Daoy (cell line): ENCODE data around the gene GNA14. TPM values are rescaled to one million over a fixed set of nuclear protein-coding genes. Genes with fewer than 3 reads are reported as not detected.
"Not testable (repeated sequence)": the region's sequence is repeated elsewhere in the genome, so short reads cannot be mapped to it uniquely, and the experiment has no call there.

ENCODE experiments used
- DNase-seq: peaks from one replicate; pipeline ENCODE4 v3.0.0-alpha.2; 2015; ENCODE audit warnings: low read depth
- total RNA-seq: library from RNA; depleted of rRNA; stranded (reverse); fragments of >200 nt; shearing (Covaris generic); gene quantifications from 2 replicates; pipeline ENCODE4 v1.2.3, GENCODE V29; 2014

The GNA14 gene
- total RNA-seq, 1 experiment from 2014 or later = 0.23 TPM

DNA sequence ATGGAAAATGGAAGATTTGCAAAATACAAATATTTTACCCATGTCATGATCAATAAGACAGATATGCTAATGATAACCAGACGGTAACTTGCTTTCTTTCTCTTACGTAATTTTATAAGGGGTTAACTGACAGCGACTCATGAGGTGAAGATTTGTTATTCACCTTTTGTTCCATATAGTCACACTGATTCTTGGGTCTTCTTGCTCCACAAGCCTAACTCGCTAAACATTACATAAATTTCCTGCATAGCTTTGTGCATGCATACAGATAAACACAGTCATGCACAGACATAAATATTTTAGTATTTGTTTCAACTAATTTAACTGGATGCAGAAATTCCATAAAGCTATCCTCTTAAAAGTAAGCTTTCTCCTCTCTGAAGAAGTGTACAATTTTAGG is 244.9 kb downstream of the GNA14 start:
- DNase-seq = no peak

DNA sequence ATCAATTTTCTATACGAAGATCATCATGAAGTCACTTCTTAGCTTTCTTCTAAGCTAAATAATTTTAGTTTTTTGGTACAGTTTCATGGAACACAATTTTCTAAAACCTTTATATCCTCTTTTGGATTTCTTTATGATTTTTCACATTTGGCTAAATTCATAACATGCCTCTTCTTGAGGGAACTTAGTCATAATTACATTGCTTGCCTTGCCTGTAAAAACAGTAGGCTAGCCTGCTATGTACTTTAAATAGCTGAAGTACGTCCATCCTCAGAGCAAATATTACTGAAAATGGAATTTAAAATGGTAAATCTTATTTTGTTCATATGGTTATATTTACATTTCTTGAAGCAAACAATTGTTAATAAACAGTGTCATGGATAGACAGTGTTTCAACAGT is 245.8 kb downstream of the GNA14 start:
- DNase-seq = no peak

GRCh38 chr9:77399964-77400363 is 248.2 kb downstream of the GNA14 start:
- no peak for DNase-seq

DNA sequence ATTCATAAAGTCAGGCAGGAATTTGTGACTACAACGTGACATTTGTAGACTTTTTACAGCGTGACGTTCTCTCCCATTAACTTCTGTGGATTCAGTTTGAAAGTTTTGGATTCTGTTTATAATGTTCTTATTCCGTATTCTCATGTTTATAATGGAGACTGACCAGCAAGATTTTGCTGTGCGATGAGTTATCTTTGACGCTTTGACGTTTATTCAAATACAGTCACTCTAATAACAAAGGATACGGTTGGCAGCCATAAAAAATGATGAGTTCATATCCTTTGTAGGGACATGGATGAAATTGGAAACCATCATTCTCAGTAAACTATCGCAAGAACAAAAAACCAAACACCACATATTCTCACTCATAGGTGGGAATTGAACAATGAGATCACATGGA is 249.5 kb downstream of the GNA14 start:
- DNase-seq = not testable (repeated sequence)

DNA sequence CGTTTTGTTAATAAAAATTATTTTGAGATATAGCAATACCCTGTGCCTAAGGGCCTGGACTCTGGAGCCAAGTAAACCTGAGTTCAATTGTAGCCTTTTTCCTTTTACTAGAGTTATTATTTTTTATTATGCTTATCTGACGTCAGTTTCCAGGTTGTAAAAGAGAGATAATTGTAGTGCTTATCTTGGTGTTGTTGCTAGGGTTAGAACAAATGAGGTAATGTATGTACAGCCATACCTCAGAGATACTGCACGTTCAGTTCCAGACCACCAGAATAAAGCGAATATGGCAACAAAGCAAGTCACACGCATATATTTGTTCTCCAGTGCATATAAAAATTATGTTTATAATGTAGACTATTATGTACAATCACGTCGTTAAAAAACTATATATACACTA is 255.8 kb downstream of the GNA14 start:
- no peak for DNase-seq

DNA sequence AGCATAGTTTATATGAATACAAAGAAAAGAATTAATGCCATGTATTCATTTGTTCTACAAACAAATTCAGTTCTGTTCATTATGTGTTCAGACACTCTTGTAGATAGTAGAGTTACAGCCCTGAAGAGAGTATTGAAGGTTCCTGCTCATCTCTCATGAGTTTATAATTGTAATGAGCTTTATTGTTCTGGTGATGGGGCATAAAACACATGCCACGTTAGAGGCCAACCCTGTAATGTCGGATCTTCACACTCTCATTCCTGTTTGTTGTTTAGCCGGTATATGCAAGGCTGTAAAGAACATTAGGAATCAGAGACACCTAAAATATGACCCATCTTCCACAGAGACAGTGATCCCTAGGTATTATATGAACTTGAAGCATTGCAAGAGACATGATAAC is 256.3 kb downstream of the GNA14 start:
- no peak for DNase-seq

DNA sequence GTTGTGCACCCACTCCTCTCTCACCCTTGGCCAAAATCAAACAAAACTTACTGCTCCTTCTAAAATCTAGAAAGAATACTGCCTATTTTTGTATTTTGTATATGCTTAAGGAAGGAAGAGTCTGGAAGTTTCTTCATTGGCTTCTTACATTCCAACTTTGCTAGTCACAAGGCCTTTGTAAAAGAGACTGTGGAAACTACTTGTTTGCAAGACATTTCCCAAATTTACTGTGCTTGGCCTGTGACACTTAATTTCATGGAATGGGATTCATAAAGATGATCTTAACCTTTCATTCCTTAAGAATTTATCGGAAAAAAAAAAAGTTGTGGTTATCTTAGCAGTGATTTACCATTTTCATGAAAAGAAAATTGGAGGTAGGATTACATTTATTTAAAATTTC is 261.9 kb downstream of the GNA14 start:
- no peak for DNase-seq

DNA sequence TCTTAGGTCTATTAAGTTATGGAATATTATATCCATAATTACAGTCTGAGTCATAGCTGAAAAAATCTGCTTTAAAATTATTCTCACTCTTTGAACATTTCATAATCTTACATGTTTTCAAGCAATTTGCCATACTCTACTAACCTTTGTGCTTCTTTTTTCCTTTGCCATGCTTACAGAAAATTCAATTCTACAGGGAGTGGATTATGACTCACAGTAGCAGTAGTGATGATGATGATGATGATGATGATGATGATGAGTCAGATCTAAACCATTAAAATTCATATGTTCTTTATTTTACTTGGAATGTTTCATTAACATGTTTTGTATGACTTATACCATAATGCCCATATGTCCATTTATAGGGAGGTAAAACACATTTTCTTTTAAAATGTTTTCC is 263.7 kb downstream of the GNA14 start:
- DNase-seq = peak; percentile 6

- no peak for DNase-seq
These were observed 272.1 kb downstream of the GNA14 start for GRCh38 chr9:77375956-77376532.

- no peak for DNase-seq
These were observed 273.9 kb downstream of the GNA14 start for GRCh38 chr9:77374266-77374665.
